Mucosa of stomach (tissue), 1 donor: Measurements from ENCODE around the gene ITGA3.

Source experiments
- H3K27me3 ChIP-seq: one replicate; pipeline ENCODE4 v1.7.0; 2013; ENCODE audit warnings: mild to moderate bottlenecking, low read length; ENCODE audit not compliant: control insufficient read depth, insufficient read depth
- H3K36me3 ChIP-seq: one replicate; pipeline ENCODE4 v1.7.0; 2013; ENCODE audit warnings: low read length; ENCODE audit not compliant: control insufficient read depth, insufficient read depth
- H3K4me1 ChIP-seq: one replicate; pipeline ENCODE4 v1.7.0; 2013; ENCODE audit warnings: mild to moderate bottlenecking, low read length; ENCODE audit not compliant: control insufficient read depth, insufficient read depth
- H3K4me3 ChIP-seq: one replicate; pipeline ENCODE4 v1.7.0; 2013; ENCODE audit warnings: low read length
- H3K9ac ChIP-seq: one replicate; pipeline ENCODE4 v1.7.0; 2013; ENCODE audit warnings: mild to moderate bottlenecking, low read length, moderate library complexity
- H3K9me3 ChIP-seq: one replicate; pipeline ENCODE4 v1.7.0; 2013; ENCODE audit warnings: mild to moderate bottlenecking, low read length, moderate library complexity; ENCODE audit not compliant: control insufficient read depth
- donor health status: Pancreatic carcinoma.

ITGA3 gene

DNA sequence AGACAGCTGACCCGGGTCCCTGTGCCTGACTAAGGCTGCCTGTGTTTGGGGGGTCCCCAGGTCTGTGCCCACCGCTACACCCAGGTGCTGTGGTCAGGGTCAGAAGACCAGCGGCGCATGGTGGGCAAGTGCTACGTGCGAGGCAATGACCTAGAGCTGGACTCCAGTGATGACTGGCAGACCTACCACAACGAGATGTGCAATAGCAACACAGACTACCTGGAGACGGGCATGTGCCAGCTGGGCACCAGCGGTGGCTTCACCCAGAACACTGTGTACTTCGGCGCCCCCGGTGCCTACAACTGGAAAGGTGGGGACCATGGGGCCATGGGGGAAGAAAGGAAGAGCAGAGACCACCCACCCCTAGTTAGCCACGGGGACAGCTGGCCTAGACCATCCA, 12.1 kb downstream of the ITGA3 start:
- Histone ChIP-seq H3K27me3 (no peaks in the 10 kb centered on the region), H3K36me3 (peaks cover 6% of the 10 kb centered on the region), H3K9me3 (no peaks in the 10 kb centered on the region), H3K4me1 (peaks cover 13% of the 10 kb centered on the region), H3K9ac (no peak overlapping the region), H3K4me3 (no peak overlapping the region)

DNA sequence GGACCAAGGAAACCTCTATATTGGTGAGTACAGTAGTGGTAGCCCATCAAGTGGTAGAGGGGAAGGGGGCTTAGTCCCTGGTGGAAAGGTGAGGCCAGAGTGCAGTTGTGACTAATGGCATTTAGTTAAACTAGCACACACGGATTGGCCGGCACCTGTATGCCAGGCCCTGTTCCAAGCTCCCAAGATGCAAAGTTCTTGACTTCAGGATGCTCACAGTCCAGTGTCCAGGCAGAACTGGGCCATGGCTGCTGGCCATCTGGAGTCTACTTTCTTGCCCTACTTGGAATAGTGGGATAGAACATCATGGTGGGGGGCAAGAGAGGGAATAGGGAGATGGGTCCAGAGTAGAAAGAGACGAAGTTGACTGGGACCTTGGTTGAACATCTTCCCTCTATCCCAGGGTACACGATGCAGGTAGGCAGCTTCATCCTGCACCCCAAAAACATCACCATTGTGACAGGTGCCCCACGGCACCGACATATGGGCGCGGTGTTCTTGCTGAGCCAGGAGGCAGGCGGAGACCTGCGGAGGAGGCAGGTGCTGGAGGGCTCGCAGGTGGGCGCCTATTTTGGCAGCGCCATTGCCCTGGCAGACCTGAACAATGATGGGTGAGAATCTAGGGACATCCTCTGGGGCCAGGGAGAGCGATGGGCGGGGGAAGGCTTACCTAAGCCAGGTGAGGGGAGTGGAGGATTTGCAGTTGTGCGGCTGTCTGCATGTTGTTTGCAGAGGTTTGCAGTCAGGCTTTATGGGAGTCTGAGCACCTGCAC, 15.2 kb downstream of the ITGA3 start:
- Histone ChIP-seq H3K36me3 (peaks cover 13% of the 10 kb centered on the region), H3K4me1 (no peaks in the 10 kb centered on the region), H3K4me3 (no peak overlapping the region), H3K9me3 (no peaks in the 10 kb centered on the region), H3K9ac (no peak overlapping the region), H3K27me3 (no peaks in the 10 kb centered on the region)

- no peaks in the 10 kb centered on the region for H3K4me1 ChIP-seq
- H3K9ac ChIP-seq = no peak overlapping the region
- H3K4me3 ChIP-seq = no peak overlapping the region
- H3K9me3 ChIP-seq = no peaks in the 10 kb centered on the region
- H3K36me3 ChIP-seq = peaks cover 13% of the 10 kb centered on the region
- H3K27me3 ChIP-seq = no peaks in the 10 kb centered on the region
Observed at GRCh38 chr17:50071692-50072091, 15.8 kb downstream of the ITGA3 start.

- peaks cover 15% of the 10 kb centered on the region for H3K36me3 ChIP-seq
- H3K9me3 ChIP-seq = no peaks in the 10 kb centered on the region
- H3K27me3 ChIP-seq = no peaks in the 10 kb centered on the region
- H3K4me3 ChIP-seq = no peak overlapping the region
- H3K9ac ChIP-seq = no peak overlapping the region
- H3K4me1 ChIP-seq = no peaks in the 10 kb centered on the region
Observed at GRCh38 chr17:50072130-50072529, 16.2 kb downstream of the ITGA3 start.

- Histone ChIP-seq H3K27me3 (no peaks in the 10 kb centered on the region), H3K9me3 (no peaks in the 10 kb centered on the region), H3K4me3 (no peak overlapping the region), H3K36me3 (peaks cover 20% of the 10 kb centered on the region), H3K4me1 (no peaks in the 10 kb centered on the region), H3K9ac (no peak overlapping the region)
Observed at GRCh38 chr17:50072925-50073324, 17.0 kb downstream of the ITGA3 start.

- Histone ChIP-seq H3K4me1 (peaks cover 3% of the 10 kb centered on the region), H3K36me3 (peaks cover 31% of the 10 kb centered on the region), H3K27me3 (no peaks in the 10 kb centered on the region)
Observed at GRCh38 chr17:50074227-50074626, 18.3 kb downstream of the ITGA3 start.

GRCh38 chr17:50075446-50076032, 19.6 kb downstream of the ITGA3 start:
- peaks cover 39% of the 10 kb centered on the region for H3K36me3 ChIP-seq
- no peak overlapping the region for H3K9ac ChIP-seq

More at GRCh38 chr17:50074227-50074626, 18.3 kb downstream of the ITGA3 start:
- Histone ChIP-seq H3K9me3 (no peaks in the 10 kb centered on the region), H3K9ac (no peak overlapping the region), H3K4me3 (no peak overlapping the region)

DNA sequence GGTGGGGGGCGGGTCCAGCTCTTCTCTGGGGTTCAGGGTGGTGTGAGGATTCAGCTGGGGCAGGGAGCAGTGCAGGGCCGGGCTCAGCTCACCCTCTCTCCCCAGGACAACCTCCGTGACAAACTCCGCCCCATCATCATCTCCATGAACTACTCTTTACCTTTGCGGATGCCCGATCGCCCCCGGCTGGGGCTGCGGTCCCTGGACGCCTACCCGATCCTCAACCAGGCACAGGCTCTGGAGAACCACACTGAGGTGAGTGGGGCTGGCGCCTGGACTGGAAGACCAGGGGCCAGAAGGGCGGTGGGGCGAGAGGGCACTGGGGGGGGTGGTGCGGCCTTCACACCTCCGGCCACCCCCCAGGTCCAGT, 20.3 kb downstream of the ITGA3 start:
- Histone ChIP-seq H3K4me3 (no peak overlapping the region), H3K9me3 (no peaks in the 10 kb centered on the region), H3K36me3 (peaks cover 41% of the 10 kb centered on the region), H3K9ac (no peak overlapping the region), H3K4me1 (peaks cover 12% of the 10 kb centered on the region), H3K27me3 (no peaks in the 10 kb centered on the region)

More at GRCh38 chr17:50075446-50076032, 19.6 kb downstream of the ITGA3 start:
- H3K4me3 ChIP-seq = no peak overlapping the region
- H3K27me3 ChIP-seq = no peaks in the 10 kb centered on the region
- H3K9me3 ChIP-seq = no peaks in the 10 kb centered on the region
- peaks cover 12% of the 10 kb centered on the region for H3K4me1 ChIP-seq

- Histone ChIP-seq H3K9ac (no peak overlapping the region), H3K9me3 (no peaks in the 10 kb centered on the region), H3K4me1 (peaks cover 12% of the 10 kb centered on the region), H3K36me3 (peaks cover 45% of the 10 kb centered on the region), H3K4me3 (no peak overlapping the region), H3K27me3 (no peaks in the 10 kb centered on the region)
Observed at GRCh38 chr17:50076591-50077235, 20.8 kb downstream of the ITGA3 start.

DNA sequence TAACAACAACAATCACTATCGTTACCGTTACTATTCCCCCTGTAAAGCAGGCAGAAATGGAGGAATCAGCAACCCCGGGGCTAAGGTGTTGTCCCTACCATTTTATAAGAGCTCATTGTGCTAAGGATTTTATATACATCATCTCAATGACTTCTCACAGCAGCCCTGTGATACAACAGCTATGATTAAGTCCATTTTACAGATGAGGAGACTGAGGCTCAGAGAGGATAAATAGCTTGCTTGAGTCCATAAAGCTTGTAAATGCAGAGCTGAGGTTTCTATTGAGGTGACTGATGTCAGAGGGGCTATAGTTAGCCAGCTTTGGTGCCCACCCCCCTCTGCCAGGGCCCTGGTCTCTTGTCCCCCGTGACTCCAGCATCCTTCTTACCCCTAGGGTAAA, 22.5 kb downstream of the ITGA3 start:
- H3K36me3 ChIP-seq = peaks cover 46% of the 10 kb centered on the region
- no peaks in the 10 kb centered on the region for H3K9me3 ChIP-seq

GRCh38 chr17:50079334-50080095, 23.6 kb downstream of the ITGA3 start:
- Histone ChIP-seq H3K27me3 (no peaks in the 10 kb centered on the region), H3K4me1 (peaks cover 12% of the 10 kb centered on the region), H3K9me3 (no peaks in the 10 kb centered on the region), H3K4me3 (no peak overlapping the region), H3K36me3 (peaks cover 41% of the 10 kb centered on the region), H3K9ac (no peak overlapping the region)

More for the DNA sequence above, 22.5 kb downstream of the ITGA3 start:
- H3K9ac ChIP-seq = no peak overlapping the region
- H3K27me3 ChIP-seq = no peaks in the 10 kb centered on the region
- H3K4me3 ChIP-seq = no peak overlapping the region
- peaks cover 12% of the 10 kb centered on the region for H3K4me1 ChIP-seq

- Histone ChIP-seq H3K4me3 (no peak overlapping the region), H3K27me3 (no peaks in the 10 kb centered on the region), H3K9ac (no peak overlapping the region), H3K36me3 (peaks cover 40% of the 10 kb centered on the region), H3K4me1 (peaks cover 12% of the 10 kb centered on the region), H3K9me3 (no peaks in the 10 kb centered on the region)
Observed at GRCh38 chr17:50080096-50080480, 24.2 kb downstream of the ITGA3 start.
